HCT116 (cell line): ENCODE measurements around the gene GNPTG. TPM values are rescaled to one million over a fixed set of nuclear protein-coding genes. Genes with fewer than 3 reads are reported as not detected.

Experiments used
- ATAC-seq: fragments of 200-7000 bp; cut with Tn5 transposase; 2 replicates; pipeline ENCODE4 v1.9.1; 2020; ENCODE audit warnings: mild to moderate bottlenecking, moderate library complexity
- BruUV-seq: library from RNA; stranded (reverse); fragments of 400-500 nt; replicated peaks from 2 replicates; lab custom pipeline; 2021; lab: Mats Ljungman, UMichigan
- CTCF ChIA-PET: fragments of 300-600 bp; sonication (Branson Sonifier 250); formaldehyde crosslinking; loops from one replicate; lab custom pipeline; 2021; ENCODE audit warnings: antibody characterized with exemption; lab: Charles Lee
- POLR2A ChIA-PET: fragments of 300-600, 350-600 bp; sonication (Branson Sonifier 250); formaldehyde crosslinking; loops from one replicate; lab custom pipeline; 2021; ENCODE audit warnings: antibody characterized with exemption; lab: Charles Lee
- RAD21 ChIA-PET, 2 experiments: fragments of 300-600 bp; sonication (Branson Sonifier 250); formaldehyde crosslinking; loops; one replicate each; lab custom pipeline; 2023; ENCODE audit warnings: low total read pairs in 2 of 2; ENCODE audit not compliant: uncharacterized antibody in 2 of 2, unreplicated experiment in 2 of 2, low non-redundant PET in 1 of 2; lab: Charles Lee
- DNase-seq: peaks from one replicate; pipeline ENCODE4 v3.0.0-alpha.2; 2010; ENCODE audit warnings: low read depth, low spot score
- H2AFZ ChIP-seq: fragments of 200-600 bp; shearing (Covaris generic), sonication (generic); 2 replicates; pipeline ENCODE4 v1.6.1; 2017; ENCODE audit warnings: low read depth, mixed run types, mixed read lengths, antibody characterized with exemption, low read length; ENCODE audit not compliant: poor library complexity, severe bottlenecking
- H3K27ac ChIP-seq: 2 replicates; pipeline ENCODE4 v1.5.1; 2012; ENCODE audit warnings: low read depth, low read length
- H3K27me3 ChIP-seq: fragments of 200-600 bp; sonication (generic); 2 replicates; pipeline ENCODE4 v1.6.1; 2016; ENCODE audit warnings: mixed run types, low read length, mixed read lengths; ENCODE audit not compliant: insufficient read depth
- H3K36me3 ChIP-seq, 2 experiments: fragments of 200-500 bp in 1 of 2; fragments of 200-600 bp in 1 of 2; sonication (Bioruptor generic) in 1 of 2; sonication (generic) in 1 of 2; 2 replicates each; pipeline versions ENCODE4 v1.5.1 to v1.6.1; 2014 to 2016; ENCODE audit warnings: low read length in 2 of 2, inconsistent platforms in 1 of 2, mixed read lengths in 1 of 2, mixed run types in 1 of 2; ENCODE audit not compliant: insufficient read depth in 2 of 2, control insufficient read depth in 1 of 2
- H3K4me1 ChIP-seq, 2 experiments: fragments of 200-600 bp in 1 of 2; sonication (generic) in 1 of 2; 2 replicates each; pipeline versions ENCODE4 v1.5.1 to v1.6.1; 2012 to 2017; ENCODE audit warnings: low read length in 2 of 2, inconsistent platforms in 1 of 2, mild to moderate bottlenecking in 1 of 2, mixed read lengths in 1 of 2, mixed run types in 1 of 2, moderate library complexity in 1 of 2; ENCODE audit not compliant: insufficient read depth in 2 of 2, control insufficient read depth in 1 of 2
- H3K4me2 ChIP-seq: fragments of 200-600 bp; sonication (generic); 2 replicates; pipeline ENCODE4 v1.6.1; 2017; ENCODE audit warnings: mixed run types, low read length, mixed read lengths
- H3K4me3 ChIP-seq, 2 experiments: fragments of 200-600 bp in 1 of 2; sonication (generic) in 1 of 2; replicated peaks in 1 of 2; 2 replicates each; pipeline ENCODE4 v1.5.1; 2011 to 2016; ENCODE audit warnings: low read length in 2 of 2, control low read depth in 1 of 2, low read depth in 1 of 2, mild to moderate bottlenecking in 1 of 2, mixed read lengths in 1 of 2, mixed run types in 1 of 2
- H3K79me2 ChIP-seq: fragments of 200-600 bp; sonication (generic); 2 replicates; pipeline ENCODE4 v1.6.1; 2017; ENCODE audit warnings: mild to moderate bottlenecking, mixed run types, low read length, moderate library complexity, mixed read lengths; ENCODE audit not compliant: insufficient read depth
- H3K9ac ChIP-seq: fragments of 200-600 bp; sonication (generic); 2 replicates; pipeline ENCODE4 v1.6.1; 2016; ENCODE audit warnings: low read length, mixed read lengths
- H3K9me2 ChIP-seq: fragments of 200-600 bp; sonication (generic), shearing (Covaris generic); 2 replicates; pipeline ENCODE4 v1.6.1; 2017; ENCODE audit warnings: mixed run types, mild to moderate bottlenecking, moderate library complexity; ENCODE audit not compliant: insufficient read depth
- H3K9me3 ChIP-seq, 2 experiments: fragments of 200-500 bp in 1 of 2; fragments of 200-600 bp in 1 of 2; sonication (Bioruptor generic) in 1 of 2; sonication (generic) in 1 of 2; 2 replicates each; pipeline ENCODE4 v1.6.1; 2014 to 2017; ENCODE audit warnings: low read length in 2 of 2, mixed read lengths in 2 of 2, inconsistent platforms in 1 of 2, low read depth in 1 of 2, mild to moderate bottlenecking in 1 of 2, mixed run types in 1 of 2, moderate library complexity in 1 of 2; ENCODE audit not compliant: control insufficient read depth in 1 of 2, insufficient read depth in 1 of 2
- H4K20me1 ChIP-seq: fragments of 200-600 bp; sonication (generic), shearing (Covaris generic); 2 replicates; pipeline ENCODE4 v1.6.1; 2017; ENCODE audit warnings: mixed run types, mild to moderate bottlenecking, moderate library complexity; ENCODE audit not compliant: insufficient read depth
- CBX3 ChIP-seq: IDR thresholded peaks from 2 replicates; pipeline ENCODE4 v1.6.1; 2012; ENCODE audit warnings: low read depth
- ELF1 ChIP-seq: IDR thresholded peaks from 2 replicates; pipeline ENCODE4 v1.6.1; 2012; ENCODE audit warnings: low read depth, borderline replicate concordance
- EZH2 ChIP-seq: fragments of 200-600 bp; sonication (generic); IDR thresholded peaks from 2 replicates; pipeline ENCODE4 v1.6.1; 2017; ENCODE audit warnings: antibody characterized with exemption, mixed run types
- EZH2phosphoT487 ChIP-seq: fragments of 200-600 bp; IDR thresholded peaks from 2 replicates; pipeline ENCODE4 v1.6.1; 2018; ENCODE audit warnings: antibody characterized with exemption, borderline replicate concordance
- FOSL1 ChIP-seq: IDR thresholded peaks from 2 replicates; pipeline ENCODE4 v1.6.1; 2012; ENCODE audit warnings: low read depth
- JUND ChIP-seq: IDR thresholded peaks from 2 replicates; pipeline ENCODE4 v1.6.1; 2012
- POLR2A ChIP-seq: IDR thresholded peaks from 2 replicates; pipeline ENCODE4 v1.7.0; 2011; ENCODE audit warnings: borderline replicate concordance; ENCODE audit not compliant: insufficient read depth, insufficient read length; ENCODE audit errors: extremely low read depth
- SIN3A ChIP-seq: IDR thresholded peaks from 2 replicates; pipeline ENCODE4 v1.6.1; 2012; ENCODE audit warnings: low read depth
- SP1 ChIP-seq: IDR thresholded peaks from 2 replicates; pipeline ENCODE4 v1.6.1; 2012; ENCODE audit warnings: low read depth
- SRF ChIP-seq: IDR thresholded peaks from 2 replicates; pipeline ENCODE4 v1.6.1; 2012; ENCODE audit warnings: low read depth
- YY1 ChIP-seq: IDR thresholded peaks from 2 replicates; pipeline ENCODE4 v1.6.1; 2011; ENCODE audit warnings: low read length, low read depth, moderate library complexity, mild to moderate bottlenecking; ENCODE audit not compliant: insufficient replicate concordance; ENCODE audit errors: extremely low read depth
- ZFX ChIP-seq: fragments of 450-650 bp; IDR thresholded peaks from 2 replicates; pipeline ENCODE4 v1.6.1; 2017
- ZNF274 ChIP-seq: fragments of 200-500 bp; sonication (Bioruptor generic); IDR thresholded peaks from 2 replicates; pipeline ENCODE4 v1.6.1; 2014; ENCODE audit warnings: mild to moderate bottlenecking, low read depth, low read length, inconsistent platforms
- intact Hi-C: fragments of 100-400 bp; cut with micrococcal nuclease; formaldehyde crosslinking; loops from 2 replicates; pipeline ENCODE4 v1.10.0; 2022
- total RNA-seq: library from RNA; stranded (reverse); gene quantifications from one replicate; pipeline ENCODE4 v1.2.1, GENCODE V29; 2021; ENCODE audit not compliant: unreplicated experiment
- TF ChIP-seq, protein P1 (sequence below): IDR thresholded peaks from 2 replicates; pipeline ENCODE4 v1.6.1; 2012; ENCODE audit warnings: low read depth
- TF ChIP-seq, protein P2 (sequence below): IDR thresholded peaks from 2 replicates; pipeline ENCODE4 v1.6.1; 2011; ENCODE audit warnings: mild to moderate bottlenecking, low read length, moderate library complexity; ENCODE audit not compliant: insufficient replicate concordance; ENCODE audit errors: extremely low read depth

The GNPTG gene
- total RNA-seq, 1 experiment from 2014 or later = 35.2 TPM

DNA sequence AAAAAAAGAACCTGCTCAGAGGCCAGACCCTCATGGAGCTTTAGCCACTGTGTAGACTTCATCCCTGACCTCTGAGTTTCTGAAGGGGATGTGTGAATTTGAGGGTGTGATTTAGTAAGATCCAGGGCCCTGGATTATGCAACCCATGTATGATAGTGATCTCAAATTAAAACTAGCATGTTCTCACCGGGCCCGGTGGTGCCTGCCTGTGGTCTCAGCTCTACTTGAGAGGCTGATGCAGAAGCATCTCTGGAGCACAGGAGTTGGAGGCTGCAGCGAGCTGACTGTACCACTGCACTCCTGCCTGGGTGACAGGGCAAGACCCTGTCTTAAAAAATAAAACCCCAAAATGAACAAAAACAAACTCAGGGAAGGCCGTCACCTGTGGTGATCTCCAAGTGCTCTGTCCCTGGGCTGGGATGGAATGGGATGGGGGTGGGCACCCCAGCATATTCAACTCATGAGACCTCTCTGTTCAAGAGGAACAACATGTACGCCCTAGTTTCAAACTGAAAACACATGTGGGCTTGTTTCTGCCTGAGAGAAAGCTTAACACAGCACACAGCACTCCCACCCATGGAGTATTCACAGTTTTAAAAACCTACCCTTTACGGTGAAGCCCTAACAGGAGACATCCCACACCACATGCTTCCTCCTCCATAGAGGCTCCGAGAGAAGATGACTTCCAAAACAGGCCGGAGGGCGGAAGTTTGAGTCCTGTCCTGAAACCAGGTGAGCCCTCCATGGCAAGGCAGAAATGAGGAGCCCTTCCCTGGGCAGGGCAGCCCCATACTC lies 30.1 kb downstream of the GNPTG start:
- H3K4me3 ChIP-seq = no peak overlapping the region
- ChIA-PET POLR2A (no interaction called here), RAD21 (no interaction called here), CTCF (no interaction called here)
- ATAC-seq = no peak
- no peak for TF ChIP-seq SIN3A
- TF ChIP-seq, protein P1, sequence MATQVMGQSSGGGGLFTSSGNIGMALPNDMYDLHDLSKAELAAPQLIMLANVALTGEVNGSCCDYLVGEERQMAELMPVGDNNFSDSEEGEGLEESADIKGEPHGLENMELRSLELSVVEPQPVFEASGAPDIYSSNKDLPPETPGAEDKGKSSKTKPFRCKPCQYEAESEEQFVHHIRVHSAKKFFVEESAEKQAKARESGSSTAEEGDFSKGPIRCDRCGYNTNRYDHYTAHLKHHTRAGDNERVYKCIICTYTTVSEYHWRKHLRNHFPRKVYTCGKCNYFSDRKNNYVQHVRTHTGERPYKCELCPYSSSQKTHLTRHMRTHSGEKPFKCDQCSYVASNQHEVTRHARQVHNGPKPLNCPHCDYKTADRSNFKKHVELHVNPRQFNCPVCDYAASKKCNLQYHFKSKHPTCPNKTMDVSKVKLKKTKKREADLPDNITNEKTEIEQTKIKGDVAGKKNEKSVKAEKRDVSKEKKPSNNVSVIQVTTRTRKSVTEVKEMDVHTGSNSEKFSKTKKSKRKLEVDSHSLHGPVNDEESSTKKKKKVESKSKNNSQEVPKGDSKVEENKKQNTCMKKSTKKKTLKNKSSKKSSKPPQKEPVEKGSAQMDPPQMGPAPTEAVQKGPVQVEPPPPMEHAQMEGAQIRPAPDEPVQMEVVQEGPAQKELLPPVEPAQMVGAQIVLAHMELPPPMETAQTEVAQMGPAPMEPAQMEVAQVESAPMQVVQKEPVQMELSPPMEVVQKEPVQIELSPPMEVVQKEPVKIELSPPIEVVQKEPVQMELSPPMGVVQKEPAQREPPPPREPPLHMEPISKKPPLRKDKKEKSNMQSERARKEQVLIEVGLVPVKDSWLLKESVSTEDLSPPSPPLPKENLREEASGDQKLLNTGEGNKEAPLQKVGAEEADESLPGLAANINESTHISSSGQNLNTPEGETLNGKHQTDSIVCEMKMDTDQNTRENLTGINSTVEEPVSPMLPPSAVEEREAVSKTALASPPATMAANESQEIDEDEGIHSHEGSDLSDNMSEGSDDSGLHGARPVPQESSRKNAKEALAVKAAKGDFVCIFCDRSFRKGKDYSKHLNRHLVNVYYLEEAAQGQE = no peak
- TF ChIP-seq YY1 = no peak
- TF ChIP-seq ELF1 = no peak
- TF ChIP-seq CBX3 = no peak
- no peak for TF ChIP-seq ZNF274
- no peak for TF ChIP-seq POLR2A
- TF ChIP-seq ZFX = no peak
- no peak for TF ChIP-seq JUND
- TF ChIP-seq SRF = no peak
- TF ChIP-seq FOSL1 = no peak
- TF ChIP-seq, protein P2, sequence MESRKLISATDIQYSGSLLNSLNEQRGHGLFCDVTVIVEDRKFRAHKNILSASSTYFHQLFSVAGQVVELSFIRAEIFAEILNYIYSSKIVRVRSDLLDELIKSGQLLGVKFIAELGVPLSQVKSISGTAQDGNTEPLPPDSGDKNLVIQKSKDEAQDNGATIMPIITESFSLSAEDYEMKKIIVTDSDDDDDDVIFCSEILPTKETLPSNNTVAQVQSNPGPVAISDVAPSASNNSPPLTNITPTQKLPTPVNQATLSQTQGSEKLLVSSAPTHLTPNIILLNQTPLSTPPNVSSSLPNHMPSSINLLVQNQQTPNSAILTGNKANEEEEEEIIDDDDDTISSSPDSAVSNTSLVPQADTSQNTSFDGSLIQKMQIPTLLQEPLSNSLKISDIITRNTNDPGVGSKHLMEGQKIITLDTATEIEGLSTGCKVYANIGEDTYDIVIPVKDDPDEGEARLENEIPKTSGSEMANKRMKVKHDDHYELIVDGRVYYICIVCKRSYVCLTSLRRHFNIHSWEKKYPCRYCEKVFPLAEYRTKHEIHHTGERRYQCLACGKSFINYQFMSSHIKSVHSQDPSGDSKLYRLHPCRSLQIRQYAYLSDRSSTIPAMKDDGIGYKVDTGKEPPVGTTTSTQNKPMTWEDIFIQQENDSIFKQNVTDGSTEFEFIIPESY = no peak
- no peak for TF ChIP-seq EZH2
- no peak for TF ChIP-seq SP1
- TF ChIP-seq EZH2phosphoT487 = no peak
- intact Hi-C loops = no loop called here
- no peak overlapping the region for H3K27ac ChIP-seq
- H2AFZ ChIP-seq = no peak overlapping the region
- no peaks in the 10 kb centered on the region for H3K36me3 ChIP-seq
- peaks cover 12 to 19% of the 10 kb centered on the region in 2 experiments for H3K4me1 ChIP-seq
- H4K20me1 ChIP-seq = no peaks in the 10 kb centered on the region
- H3K9ac ChIP-seq = no peak overlapping the region
- no peaks in the 10 kb centered on the region for H3K27me3 ChIP-seq
- no TSS peak for BruUV-seq
- H3K79me2 ChIP-seq = peaks cover 24% of the 10 kb centered on the region
- DNase-seq = no peak
- H3K9me2 ChIP-seq = no peaks in the 10 kb centered on the region
- no peak overlapping the region for H3K4me2 ChIP-seq
- no peaks in the 10 kb centered on the region for H3K9me3 ChIP-seq
